Body of pancreas (tissue), 4 donors: ENCODE measurements around the gene PRMT2.

Experiments
- POLR2A ChIP-seq, 3 donors: fragments of 450-650 bp; IDR thresholded peaks; one replicate each; pipeline ENCODE4 v1.6.1; 2016; ENCODE audit warnings: antibody characterized with exemption in 3 of 3, mild to moderate bottlenecking in 2 of 3
- TF ChIP-seq, protein P1 (sequence below), 7 experiments: fragments of 450-650 bp in 4 of 7; fragments of 200-600 bp in 3 of 7; sonication (generic) in 3 of 7; IDR thresholded peaks; one replicate each; pipeline ENCODE4 v1.5.1; 2016 to 2019; ENCODE audit warnings: antibody characterized with exemption in 7 of 7

- TF ChIP-seq, protein P1, sequence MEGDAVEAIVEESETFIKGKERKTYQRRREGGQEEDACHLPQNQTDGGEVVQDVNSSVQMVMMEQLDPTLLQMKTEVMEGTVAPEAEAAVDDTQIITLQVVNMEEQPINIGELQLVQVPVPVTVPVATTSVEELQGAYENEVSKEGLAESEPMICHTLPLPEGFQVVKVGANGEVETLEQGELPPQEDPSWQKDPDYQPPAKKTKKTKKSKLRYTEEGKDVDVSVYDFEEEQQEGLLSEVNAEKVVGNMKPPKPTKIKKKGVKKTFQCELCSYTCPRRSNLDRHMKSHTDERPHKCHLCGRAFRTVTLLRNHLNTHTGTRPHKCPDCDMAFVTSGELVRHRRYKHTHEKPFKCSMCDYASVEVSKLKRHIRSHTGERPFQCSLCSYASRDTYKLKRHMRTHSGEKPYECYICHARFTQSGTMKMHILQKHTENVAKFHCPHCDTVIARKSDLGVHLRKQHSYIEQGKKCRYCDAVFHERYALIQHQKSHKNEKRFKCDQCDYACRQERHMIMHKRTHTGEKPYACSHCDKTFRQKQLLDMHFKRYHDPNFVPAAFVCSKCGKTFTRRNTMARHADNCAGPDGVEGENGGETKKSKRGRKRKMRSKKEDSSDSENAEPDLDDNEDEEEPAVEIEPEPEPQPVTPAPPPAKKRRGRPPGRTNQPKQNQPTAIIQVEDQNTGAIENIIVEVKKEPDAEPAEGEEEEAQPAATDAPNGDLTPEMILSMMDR (IDR thresholded peaks at IDR 0.05): no peak
- no peak for TF ChIP-seq POLR2A (IDR thresholded peaks at IDR 0.05)
Observed at GRCh38 chr21:46613391-46613790, 22.1 kb upstream of the PRMT2 start.
